GM19372 (cell line): Measurements from ENCODE around the gene FAM193A.
"Not testable (repeated sequence)": the region's sequence is repeated elsewhere in the genome, so short reads cannot be mapped to it uniquely, and the experiment has no call there.

Experiments used
- ATAC-seq: cut with Tn5 transposase; IDR thresholded peaks from one replicate; pipeline ENCODE4 v1.9.1; 2021; ENCODE audit warnings: mild to moderate bottlenecking, low read depth, moderate library complexity; ENCODE audit not compliant: unreplicated experiment

Gene FAM193A

GRCh38 chr4:2712261-2712842 is 175.9 kb downstream of the FAM193A start:
- no peak for ATAC-seq

- ATAC-seq, result no peak
Observed at GRCh38 chr4:2713337-2713736, 176.9 kb downstream of the FAM193A start.

DNA sequence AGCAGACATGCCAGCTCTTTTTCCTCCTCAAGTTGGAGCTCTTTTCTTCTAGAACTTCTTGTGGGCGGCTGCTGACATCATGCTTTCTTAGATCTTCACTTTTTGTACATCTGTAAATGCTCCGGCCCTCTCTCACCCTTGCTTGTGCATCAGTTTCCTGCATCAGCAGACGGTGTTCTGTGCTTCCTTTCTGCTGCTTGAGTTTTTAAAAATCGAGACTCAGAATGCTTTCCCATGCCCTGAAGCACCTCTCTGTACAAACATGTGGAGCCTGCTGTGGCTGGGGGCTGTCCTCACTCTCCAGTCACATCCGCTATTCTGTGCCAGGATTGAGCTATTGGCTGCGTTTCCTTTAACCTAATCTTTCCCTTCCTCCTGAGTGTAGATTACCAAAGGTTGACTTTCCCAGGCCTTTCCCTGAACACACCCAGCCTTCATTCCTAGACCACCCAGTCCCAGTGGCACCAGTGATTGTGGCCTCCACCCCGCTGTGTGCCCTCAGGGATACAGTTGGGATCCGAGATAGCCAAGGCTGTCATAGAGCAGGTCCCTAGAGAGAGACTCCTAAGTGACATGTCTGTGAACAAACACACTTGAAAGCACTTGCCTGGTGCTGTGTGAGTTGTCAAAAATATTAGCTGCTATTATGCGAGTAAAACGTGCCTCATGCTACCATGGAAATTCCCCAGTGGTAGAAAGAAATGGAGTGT is 177.8 kb downstream of the FAM193A start:
- no peak for ATAC-seq

GRCh38 chr4:2714918-2715317 is 178.5 kb downstream of the FAM193A start:
- no peak for ATAC-seq

GRCh38 chr4:2715426-2715825 is 179.0 kb downstream of the FAM193A start:
- ATAC-seq, result no peak

- ATAC-seq, result no peak
Observed at GRCh38 chr4:2716236-2716635, 179.8 kb downstream of the FAM193A start.

DNA sequence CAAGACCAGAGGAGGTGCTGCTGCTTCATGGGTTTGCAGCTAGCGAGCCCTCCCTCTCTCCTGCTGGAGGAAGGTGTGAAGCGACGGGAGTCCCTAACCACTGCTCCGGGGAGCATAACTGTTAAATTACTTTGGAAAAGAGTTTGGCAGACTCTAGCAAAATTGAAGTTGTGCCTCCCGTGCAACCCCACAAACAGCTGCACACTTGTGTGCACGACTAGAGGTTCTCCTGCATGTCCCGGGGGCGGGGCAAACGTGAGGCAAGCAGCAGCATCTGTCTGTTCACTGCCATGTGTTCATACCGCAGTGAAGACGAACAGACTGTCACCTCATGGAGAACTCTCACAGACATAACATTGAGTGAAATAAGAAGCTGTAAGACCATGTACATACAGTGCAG is 185.1 kb downstream of the FAM193A start:
- no peak for ATAC-seq

DNA sequence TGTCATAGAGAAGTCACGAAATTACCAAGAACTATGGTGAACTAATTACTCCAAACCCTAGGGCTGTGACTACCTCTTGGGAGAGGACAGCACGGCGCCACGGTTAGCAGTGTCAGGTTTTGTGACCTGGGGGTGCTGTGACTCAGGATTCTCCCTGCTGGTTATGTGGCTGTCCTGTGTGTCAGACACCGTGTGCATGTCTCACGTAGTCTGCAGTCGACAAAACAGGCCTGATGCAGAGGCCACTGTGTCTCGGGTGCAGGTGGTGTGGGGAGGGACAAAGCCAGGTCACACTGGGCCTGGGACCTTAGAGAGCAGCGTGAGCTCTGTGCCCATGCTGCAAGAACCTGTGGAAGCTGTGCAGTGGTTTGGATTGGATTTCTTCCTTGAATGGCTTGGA is 185.6 kb downstream of the FAM193A start:
- no peak for ATAC-seq

GRCh38 chr4:2723751-2724150 is 187.3 kb downstream of the FAM193A start:
- no peak for ATAC-seq

DNA sequence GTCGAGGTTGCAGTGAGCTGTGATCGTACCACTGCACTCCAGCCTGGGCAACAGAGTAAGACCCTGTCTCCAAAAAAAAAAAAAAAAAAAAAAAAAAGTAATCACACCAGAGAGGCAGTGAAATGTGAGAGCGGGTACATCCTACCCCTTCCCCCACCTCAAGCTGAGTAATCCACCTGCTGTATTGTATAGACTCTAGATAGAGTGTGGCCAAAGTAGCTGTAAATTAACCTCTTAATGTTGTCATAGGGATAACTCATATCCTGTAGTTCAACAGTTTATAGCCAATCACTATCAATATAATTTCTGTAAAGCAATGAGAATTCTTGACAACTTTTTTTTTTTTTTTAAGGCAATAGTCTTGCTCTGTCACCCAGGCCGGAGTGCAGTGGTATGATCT is 188.9 kb downstream of the FAM193A start:
- no peak for ATAC-seq

DNA sequence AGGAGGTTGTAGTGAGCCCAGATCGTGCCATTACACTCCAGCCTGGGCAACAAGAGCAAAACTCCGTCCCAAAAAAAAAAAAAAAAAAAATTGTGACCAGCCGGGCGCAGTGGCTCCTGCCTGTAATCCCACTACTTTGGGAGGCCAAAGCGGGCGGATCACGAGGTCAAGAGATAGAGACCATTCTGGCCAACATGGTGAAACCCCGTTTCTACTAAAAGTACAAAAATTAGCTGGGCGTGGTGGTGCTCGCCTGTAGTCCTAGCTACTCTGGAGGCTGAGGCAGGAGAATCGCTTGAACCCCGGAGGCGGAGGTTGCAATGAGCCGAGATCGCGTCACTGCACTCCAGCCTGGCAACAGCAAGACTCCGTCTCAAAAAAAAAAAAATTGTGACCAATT is 190.4 kb downstream of the FAM193A start:
- ATAC-seq, result not testable (repeated sequence)

DNA sequence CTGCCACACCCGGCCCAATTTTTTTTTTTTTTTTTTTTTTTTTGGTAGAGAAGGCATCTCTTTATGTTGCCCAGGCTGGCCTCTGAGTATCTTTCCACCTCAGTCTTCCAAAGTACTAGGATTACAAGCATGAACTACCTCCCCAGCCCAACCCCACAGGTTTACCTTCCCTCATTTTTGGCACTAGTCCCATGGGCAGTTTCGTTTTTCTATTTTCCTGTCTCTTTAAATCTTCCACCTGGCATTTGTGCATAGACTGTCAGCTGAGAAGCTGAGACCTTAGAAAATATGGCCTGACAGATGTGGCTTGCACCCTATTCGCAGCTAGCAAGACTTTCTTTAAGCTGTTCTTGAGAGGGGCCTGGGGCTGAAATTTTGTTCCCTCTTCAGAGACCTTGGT is 191.8 kb downstream of the FAM193A start:
- no peak for ATAC-seq

DNA sequence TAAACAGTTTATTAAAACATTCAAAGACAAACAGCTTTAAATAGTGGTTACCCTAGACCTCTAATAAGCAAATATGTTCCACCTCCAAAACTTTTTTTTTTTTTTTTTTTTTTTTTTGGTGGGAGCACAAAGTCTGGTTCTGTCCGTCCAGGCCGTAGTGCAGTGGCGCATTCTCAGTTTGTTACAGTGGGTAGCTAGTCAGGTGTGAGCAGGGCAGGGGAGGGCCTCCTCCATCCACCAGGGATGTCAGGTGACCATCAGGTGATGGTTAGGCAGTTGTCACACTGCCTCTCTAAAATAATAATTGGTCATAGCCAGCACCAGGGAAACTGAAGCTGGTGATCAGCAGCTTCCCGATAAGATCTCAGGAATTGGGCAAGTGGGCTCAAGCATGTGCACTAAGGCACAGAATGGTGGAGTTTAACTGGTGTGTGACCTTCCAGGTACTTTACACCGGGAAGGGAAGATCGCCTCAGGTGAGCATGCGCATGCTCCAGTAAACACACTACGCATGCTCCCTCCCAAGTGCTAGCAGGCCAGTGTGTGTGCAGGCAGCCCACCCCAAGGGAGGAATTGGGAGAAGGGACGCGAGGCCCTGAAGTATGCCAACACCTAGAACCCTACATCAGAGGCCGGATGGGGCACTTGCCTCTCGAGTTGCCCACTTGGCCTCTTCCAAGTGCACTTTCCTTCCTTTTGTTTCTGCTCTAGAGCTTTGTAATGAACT is 192.5 kb downstream of the FAM193A start:
- ATAC-seq, result no peak

- ATAC-seq, result no peak
Observed at GRCh38 chr4:2729533-2729875, 193.1 kb downstream of the FAM193A start.

- ATAC-seq, result no peak
Observed at GRCh38 chr4:2731907-2732317, 195.5 kb downstream of the FAM193A start.

GRCh38 chr4:2732526-2732925 is 196.1 kb downstream of the FAM193A start:
- no peak for ATAC-seq

GRCh38 chr4:2733001-2733843 is 196.8 kb downstream of the FAM193A start:
- ATAC-seq, result no peak

- no peak for ATAC-seq
Observed at GRCh38 chr4:2733844-2734574, 197.6 kb downstream of the FAM193A start.

GRCh38 chr4:2734612-2735011 is 198.2 kb downstream of the FAM193A start:
- no peak for ATAC-seq

- ATAC-seq, result no peak
Observed at GRCh38 chr4:2735869-2736268, 199.4 kb downstream of the FAM193A start.
